Liver (tissue), 3 donors: Measurements from ENCODE around the gene DNAJC27.

Experiments used
- EGR1 ChIP-seq, 2 donors: IDR thresholded peaks; 2 replicates each; pipeline ENCODE4 v1.6.1; 2016 to 2018; ENCODE audit warnings: antibody characterized with exemption in 2 of 2, low read depth in 2 of 2
- GABPA ChIP-seq, 2 donors: IDR thresholded peaks in 1 of 2; conservative IDR thresholded peaks in 1 of 2; 2 replicates each; pipeline ENCODE4 v1.6.1; 2016; ENCODE audit warnings: antibody characterized with exemption in 2 of 2, mild to moderate bottlenecking in 1 of 2, moderate library complexity in 1 of 2
- JUND ChIP-seq, 2 donors: IDR thresholded peaks; 2 replicates each; pipeline ENCODE4 v1.6.1; 2016; ENCODE audit warnings: antibody characterized with exemption in 2 of 2
- MAX ChIP-seq: IDR thresholded peaks from 2 replicates; pipeline ENCODE4 v1.6.1; 2016; ENCODE audit warnings: antibody characterized with exemption
- NR2F2 ChIP-seq: IDR thresholded peaks from 2 replicates; pipeline ENCODE4 v1.6.1; 2016; ENCODE audit warnings: antibody characterized with exemption
- RAD21 ChIP-seq, 2 donors: IDR thresholded peaks; 2 replicates each; pipeline ENCODE4 v1.6.1; 2016; ENCODE audit warnings: antibody characterized with exemption in 2 of 2, mild to moderate bottlenecking in 2 of 2
- YY1 ChIP-seq: IDR thresholded peaks from 2 replicates; pipeline ENCODE4 v1.6.1; 2016; ENCODE audit warnings: antibody characterized with exemption, mild to moderate bottlenecking
- TF ChIP-seq, protein P1 (sequence below): fragments of 150-350 bp; IDR thresholded peaks from 2 replicates; pipeline ENCODE4 v1.5.1; 2017; ENCODE audit warnings: improper control_type of control experiment, low read depth, low read length; ENCODE audit not compliant: missing input control
- TF ChIP-seq, protein P2 (sequence below): IDR thresholded peaks from 2 replicates; pipeline ENCODE4 v1.6.1; 2016; ENCODE audit warnings: antibody characterized with exemption, mild to moderate bottlenecking
- TF ChIP-seq, protein P3 (sequence below): IDR thresholded peaks from 2 replicates; pipeline ENCODE4 v1.6.1; 2016; ENCODE audit warnings: antibody characterized with exemption
- donor health status: healthy.
- donor health status: healthy.

DNA sequence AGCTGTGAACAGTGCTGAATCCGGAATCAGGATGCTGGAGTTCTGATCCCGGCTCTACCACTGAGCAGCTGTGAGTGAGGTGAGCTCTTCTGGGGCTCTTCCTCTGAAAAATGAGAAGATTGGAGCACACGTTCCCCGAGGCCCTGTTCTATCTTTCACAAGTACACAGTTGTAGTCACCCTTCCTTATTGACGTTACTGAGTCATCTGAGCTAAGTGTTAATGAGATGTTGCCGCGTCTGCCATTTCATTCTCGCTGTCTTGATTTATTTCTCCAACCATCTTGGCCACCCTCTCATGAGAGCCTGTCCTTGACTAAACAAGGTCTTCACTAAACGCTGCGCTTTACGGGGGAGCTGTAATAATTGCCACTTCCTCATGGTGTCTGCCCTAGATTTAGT, 38.2 kb upstream of the DNAJC27 start:
- TF ChIP-seq GABPA (IDR thresholded peaks at IDR 0.05 in 1 of 2, conservative IDR thresholded peaks at IDR 0.05 in 1 of 2) (no peak), NR2F2 (no peak), YY1 (no peak), JUND (IDR thresholded peaks at IDR 0.05) (no peak), MAX (no peak), RAD21 (IDR thresholded peaks at IDR 0.05) (no peak), EGR1 (IDR thresholded peaks at IDR 0.05; ENCODE audit: low read depth in 2 of 2) (no peak)
- TF ChIP-seq, protein P1, sequence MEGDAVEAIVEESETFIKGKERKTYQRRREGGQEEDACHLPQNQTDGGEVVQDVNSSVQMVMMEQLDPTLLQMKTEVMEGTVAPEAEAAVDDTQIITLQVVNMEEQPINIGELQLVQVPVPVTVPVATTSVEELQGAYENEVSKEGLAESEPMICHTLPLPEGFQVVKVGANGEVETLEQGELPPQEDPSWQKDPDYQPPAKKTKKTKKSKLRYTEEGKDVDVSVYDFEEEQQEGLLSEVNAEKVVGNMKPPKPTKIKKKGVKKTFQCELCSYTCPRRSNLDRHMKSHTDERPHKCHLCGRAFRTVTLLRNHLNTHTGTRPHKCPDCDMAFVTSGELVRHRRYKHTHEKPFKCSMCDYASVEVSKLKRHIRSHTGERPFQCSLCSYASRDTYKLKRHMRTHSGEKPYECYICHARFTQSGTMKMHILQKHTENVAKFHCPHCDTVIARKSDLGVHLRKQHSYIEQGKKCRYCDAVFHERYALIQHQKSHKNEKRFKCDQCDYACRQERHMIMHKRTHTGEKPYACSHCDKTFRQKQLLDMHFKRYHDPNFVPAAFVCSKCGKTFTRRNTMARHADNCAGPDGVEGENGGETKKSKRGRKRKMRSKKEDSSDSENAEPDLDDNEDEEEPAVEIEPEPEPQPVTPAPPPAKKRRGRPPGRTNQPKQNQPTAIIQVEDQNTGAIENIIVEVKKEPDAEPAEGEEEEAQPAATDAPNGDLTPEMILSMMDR, result no peak
- TF ChIP-seq, protein P2, sequence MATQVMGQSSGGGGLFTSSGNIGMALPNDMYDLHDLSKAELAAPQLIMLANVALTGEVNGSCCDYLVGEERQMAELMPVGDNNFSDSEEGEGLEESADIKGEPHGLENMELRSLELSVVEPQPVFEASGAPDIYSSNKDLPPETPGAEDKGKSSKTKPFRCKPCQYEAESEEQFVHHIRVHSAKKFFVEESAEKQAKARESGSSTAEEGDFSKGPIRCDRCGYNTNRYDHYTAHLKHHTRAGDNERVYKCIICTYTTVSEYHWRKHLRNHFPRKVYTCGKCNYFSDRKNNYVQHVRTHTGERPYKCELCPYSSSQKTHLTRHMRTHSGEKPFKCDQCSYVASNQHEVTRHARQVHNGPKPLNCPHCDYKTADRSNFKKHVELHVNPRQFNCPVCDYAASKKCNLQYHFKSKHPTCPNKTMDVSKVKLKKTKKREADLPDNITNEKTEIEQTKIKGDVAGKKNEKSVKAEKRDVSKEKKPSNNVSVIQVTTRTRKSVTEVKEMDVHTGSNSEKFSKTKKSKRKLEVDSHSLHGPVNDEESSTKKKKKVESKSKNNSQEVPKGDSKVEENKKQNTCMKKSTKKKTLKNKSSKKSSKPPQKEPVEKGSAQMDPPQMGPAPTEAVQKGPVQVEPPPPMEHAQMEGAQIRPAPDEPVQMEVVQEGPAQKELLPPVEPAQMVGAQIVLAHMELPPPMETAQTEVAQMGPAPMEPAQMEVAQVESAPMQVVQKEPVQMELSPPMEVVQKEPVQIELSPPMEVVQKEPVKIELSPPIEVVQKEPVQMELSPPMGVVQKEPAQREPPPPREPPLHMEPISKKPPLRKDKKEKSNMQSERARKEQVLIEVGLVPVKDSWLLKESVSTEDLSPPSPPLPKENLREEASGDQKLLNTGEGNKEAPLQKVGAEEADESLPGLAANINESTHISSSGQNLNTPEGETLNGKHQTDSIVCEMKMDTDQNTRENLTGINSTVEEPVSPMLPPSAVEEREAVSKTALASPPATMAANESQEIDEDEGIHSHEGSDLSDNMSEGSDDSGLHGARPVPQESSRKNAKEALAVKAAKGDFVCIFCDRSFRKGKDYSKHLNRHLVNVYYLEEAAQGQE, result no peak
- TF ChIP-seq, protein P3, sequence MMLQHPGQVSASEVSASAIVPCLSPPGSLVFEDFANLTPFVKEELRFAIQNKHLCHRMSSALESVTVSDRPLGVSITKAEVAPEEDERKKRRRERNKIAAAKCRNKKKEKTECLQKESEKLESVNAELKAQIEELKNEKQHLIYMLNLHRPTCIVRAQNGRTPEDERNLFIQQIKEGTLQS, result no peak
